NK-92 treated with Interleukin-12 subunit alpha and Interleukin-12 subunit beta, amount 100 ng/mL, for 24 hours (cell line): ENCODE data around the gene ANAPC16.
"Not testable (repeated sequence)": the region's sequence is repeated elsewhere in the genome, so short reads cannot be mapped to it uniquely, and the experiment has no call there.

ENCODE experiments used
- DNase-seq: peaks from one replicate; lab custom pipeline; 2025; lab: John Stamatoyannopoulos, UW

ANAPC16 gene

GRCh38 chr10:72211832-72212231 lies 4.0 kb upstream of the ANAPC16 start:
- not testable (repeated sequence) for DNase-seq

GRCh38 chr10:72218325-72218724 lies 2.5 kb downstream of the ANAPC16 start:
- DNase-seq, result no peak

DNA sequence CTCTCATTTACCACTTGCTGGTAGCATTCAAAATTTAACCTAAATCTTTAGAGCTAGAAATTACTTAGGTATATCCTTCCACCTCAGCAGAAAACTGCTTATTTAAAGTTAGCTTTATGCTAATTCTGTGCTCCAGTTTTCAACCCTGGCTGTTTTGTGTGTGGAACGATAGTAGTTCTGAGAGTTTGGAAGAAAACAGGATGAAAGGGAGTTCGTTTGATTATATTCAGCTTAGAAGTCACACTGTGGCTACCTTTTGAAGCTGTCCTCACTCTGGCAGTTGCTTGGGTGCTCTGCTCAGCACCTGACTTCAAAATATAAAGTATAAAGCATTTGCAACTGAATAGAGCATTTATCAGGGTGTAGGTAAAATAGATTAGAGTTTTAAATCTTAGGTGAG lies 2.9 kb downstream of the ANAPC16 start:
- no peak for DNase-seq

- no peak for DNase-seq
Measured at GRCh38 chr10:72219235-72219814, 3.5 kb downstream of the ANAPC16 start.

DNA sequence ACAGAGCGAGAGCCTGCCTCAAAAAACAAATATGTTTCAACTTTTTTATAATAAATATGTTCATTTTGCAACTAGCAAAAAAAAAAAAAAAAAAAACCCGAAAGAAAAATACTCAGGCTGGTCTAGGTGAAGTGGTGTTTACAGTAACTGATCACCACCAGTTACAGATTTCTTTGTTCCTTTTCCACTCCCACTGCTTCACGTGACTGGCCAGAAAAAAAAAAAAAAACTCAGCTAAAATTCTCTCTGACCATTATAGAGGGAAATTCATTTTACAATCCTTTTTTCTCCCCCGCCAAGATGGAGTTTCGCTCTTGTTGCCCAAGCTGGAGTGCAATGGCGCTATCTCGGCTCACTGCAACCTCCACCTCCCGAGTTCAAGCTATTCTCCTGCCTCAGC lies 4.8 kb downstream of the ANAPC16 start:
- DNase-seq, result no peak

GRCh38 chr10:72221278-72221677 lies 5.5 kb downstream of the ANAPC16 start:
- DNase-seq, result no peak

GRCh38 chr10:72223743-72224101 lies 7.9 kb downstream of the ANAPC16 start:
- DNase-seq, result no peak

GRCh38 chr10:72224191-72224590 lies 8.4 kb downstream of the ANAPC16 start:
- DNase-seq, result not testable (repeated sequence)

DNA sequence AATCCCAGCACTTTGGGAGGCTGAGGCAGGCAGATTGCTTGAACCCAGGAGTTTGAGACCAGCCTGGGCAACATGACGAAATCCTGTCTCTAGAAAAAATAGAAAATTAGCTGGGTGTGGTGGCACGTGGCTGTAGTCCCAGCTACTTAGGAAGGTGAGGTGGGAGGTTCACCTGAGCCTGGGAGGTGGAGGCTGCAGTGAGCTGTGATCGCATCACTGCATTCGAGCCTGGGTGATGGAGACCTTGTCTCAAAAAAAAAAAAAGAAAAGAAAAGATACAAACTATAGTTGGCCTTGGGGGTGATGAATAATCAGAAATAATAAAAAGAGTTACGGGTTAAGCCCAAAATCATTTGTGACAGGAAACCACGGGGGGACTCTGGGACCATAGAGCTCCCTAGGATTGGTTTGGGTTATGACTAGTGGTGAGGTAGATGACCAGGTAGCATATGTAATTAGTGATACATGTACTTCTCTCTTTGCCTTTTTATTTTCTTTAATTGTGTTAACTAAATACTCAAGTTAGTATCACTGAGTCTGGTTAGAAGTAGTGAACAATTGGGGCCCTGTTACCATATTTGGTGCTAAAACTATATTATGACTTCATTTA lies 10.7 kb downstream of the ANAPC16 start:
- DNase-seq, result no peak

DNA sequence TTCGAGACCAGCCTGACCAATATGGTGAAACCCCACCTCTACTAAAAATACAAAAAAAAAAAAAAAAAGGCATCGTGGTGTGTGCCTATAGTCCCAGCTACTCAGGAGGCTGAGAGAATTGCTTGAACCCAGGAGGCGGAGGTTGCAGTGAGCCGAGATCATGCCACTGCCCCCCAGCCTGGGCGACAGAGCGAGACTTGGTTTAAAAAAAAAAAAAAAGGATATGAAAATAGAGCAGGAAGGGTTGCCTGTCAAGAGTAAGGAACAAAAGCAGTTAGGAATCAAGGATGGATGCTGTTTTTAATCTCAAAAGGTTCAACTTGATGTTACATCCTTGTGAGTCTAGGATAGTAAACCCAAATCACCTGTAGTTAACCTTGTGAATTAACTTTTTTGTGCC lies 12.0 kb downstream of the ANAPC16 start:
- no peak for DNase-seq

- DNase-seq, result no peak
Measured at GRCh38 chr10:72228318-72228751, 12.5 kb downstream of the ANAPC16 start.

DNA sequence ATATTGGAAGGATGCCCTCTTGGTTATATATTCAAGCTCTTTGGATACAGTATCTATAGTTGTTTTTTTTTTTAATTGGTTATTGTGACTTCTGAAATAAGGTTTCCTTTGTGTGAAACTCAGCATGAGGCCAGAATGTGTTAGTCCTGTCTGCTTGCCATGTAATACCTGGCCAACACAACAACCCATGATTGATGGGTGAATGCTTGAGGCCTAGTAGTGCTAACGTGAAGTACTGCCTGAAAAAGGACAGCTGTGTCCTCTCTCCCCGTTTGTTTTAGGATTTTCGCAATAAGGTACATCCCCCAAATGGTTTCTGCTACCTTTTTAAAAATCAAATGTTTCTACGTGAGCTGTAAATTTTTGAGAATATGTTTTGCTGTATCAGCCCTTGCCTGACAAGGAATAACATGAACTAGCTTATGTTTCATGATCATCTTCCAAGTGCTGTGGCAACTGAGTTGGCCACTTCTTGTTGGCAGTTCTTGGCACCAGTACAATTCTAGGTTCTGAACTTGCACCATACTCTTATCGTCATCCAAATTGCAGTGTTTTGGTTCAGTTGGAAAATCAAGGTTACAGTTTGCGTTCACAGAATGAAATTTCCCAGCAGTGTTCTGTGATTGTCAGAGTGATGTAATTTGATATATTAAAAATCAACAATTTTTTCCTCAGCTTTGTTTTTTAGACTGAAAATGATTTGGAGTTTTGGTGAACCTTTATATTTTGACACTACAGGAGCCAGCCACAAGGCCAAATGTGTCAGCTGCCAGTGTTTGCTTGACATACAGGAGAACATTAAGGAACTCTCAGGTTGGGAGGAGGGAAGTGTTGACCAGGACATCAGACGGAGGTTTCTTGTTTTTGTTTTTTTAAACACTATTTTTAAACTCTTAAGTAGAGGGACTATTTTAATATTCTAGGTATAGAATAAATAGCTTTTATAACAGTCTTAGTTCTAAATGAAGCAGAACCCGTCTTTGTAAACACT lies 13.7 kb downstream of the ANAPC16 start:
- DNase-seq, result no peak

- DNase-seq, result no peak
Measured at GRCh38 chr10:72233621-72234020, 17.8 kb downstream of the ANAPC16 start.

- DNase-seq, result no peak
Measured at GRCh38 chr10:72234560-72235095, 18.8 kb downstream of the ANAPC16 start.

GRCh38 chr10:72235544-72236279 lies 19.9 kb downstream of the ANAPC16 start:
- DNase-seq, result no peak

- no peak for DNase-seq
Measured at GRCh38 chr10:72238392-72239175, 22.8 kb downstream of the ANAPC16 start.

GRCh38 chr10:72239409-72239808 lies 23.6 kb downstream of the ANAPC16 start:
- no peak for DNase-seq

DNA sequence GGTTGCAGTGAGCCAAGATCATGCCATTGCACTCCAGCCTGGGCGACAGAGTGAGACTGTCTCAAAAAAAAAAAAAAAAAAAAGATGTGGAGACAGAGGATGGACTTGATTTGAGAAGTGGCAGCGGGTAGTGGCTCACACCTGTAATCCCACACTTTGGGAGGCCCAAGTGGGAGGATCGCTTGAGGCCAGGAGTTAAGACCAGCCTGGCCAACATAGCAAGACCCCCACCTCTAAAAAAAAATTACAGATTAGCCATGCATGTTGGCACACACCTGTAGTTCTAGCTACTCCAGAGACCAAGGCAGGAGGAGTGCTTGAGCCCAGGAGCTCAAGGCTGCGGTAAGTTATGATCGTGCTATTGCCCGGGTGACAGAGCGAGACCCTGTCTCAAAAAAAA lies 24.6 kb downstream of the ANAPC16 start:
- DNase-seq, result no peak

DNA sequence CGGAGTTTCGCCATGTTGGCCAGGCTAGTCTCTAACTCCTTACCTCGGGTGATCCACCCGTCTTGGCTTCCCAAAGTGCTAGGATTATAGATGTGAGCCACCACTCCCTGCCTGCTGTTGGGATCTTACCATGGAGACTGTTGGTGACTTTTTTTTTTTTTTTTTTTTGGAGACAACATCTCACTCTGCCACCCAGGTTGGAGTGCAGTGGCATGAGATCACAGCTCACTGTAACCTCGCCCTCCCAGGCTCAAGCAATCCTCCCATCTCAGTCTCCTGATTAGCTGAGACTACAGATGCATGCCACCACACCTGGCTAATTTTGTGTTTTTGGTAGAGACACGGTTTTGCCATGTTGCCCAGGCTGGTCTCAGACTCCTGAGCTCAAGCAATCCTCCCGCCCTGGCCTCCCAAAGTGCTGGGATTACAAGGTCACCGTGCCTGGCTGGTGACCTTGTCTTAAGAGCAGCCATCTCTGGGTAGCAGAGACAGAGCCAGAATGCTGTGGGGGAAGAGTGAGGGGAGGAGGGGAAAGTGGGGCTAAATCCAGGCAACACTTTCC lies 26.0 kb downstream of the ANAPC16 start:
- DNase-seq, result no peak

DNA sequence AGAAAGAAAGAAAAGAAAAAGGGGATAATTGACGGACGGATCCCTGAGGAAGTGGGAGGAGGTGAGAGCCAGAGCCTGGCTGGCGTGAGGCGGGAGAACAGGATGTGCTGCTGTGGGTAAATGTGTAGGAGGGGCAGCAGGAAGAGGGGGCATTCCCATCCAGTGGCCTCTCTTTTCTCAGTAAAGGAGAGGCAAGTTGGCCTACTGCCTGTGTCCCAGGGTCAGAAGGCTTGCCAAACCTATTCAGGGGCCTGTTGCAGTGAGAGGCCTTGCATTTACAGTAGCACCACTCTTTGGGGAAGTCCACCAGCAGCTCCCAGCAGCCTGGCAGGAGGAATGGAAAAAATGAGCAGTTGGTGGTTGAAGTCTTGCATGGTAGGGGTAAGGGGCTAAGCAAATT lies 26.9 kb downstream of the ANAPC16 start:
- no peak for DNase-seq
